AG20443 (cell line): ENCODE results near the gene RAB40B.

Experiments used
- DNase-seq: peaks from one replicate; pipeline ENCODE4 v3.0.0; 2012; ENCODE audit warnings: low spot score, mixed read lengths

The RAB40B gene

GRCh38 chr17:82649501-82650261, 48.8 kb downstream of the RAB40B start:
- no peak for DNase-seq

GRCh38 chr17:82648742-82649331, 49.7 kb downstream of the RAB40B start:
- DNase-seq = peak; percentile 74

- DNase-seq = peak; percentile 99
These were observed 50.3 kb downstream of the RAB40B start, which contains the start of gene WDR45B for GRCh38 chr17:82648165-82648668. WDR45B (minus strand) TSS chr17:82648444; CDS start chr17:82648340, 104 bp downstream.

DNA sequence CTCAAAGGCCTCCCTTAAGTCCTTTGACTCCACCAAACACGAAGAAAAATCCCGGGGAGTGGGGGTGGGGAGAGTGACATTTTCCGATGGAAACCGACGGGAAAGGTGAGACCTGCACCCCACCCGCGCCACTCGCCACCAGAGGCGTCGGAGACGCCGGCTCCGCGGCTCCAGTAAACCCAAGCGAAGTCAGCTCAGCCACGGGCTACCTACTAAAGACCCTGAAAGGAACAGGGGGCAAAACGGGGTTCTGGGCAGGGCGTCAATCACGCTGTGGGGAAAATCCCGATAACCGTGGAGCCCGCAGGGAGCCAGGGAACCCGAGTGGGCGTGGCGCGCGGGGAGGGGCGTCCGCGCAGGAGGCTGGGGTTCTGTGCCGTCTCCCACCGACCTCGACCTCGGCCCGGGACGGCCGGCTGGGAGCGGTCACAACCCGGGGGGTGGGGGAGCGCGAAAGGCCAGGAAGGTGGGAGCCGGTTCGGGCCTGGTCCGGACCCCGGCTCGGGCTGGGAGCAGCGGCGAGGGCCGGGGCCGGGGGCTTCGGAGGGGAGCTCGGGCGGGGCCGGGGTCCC, 50.8 kb downstream of the RAB40B start:
- DNase-seq = peak; percentile 73

DNA sequence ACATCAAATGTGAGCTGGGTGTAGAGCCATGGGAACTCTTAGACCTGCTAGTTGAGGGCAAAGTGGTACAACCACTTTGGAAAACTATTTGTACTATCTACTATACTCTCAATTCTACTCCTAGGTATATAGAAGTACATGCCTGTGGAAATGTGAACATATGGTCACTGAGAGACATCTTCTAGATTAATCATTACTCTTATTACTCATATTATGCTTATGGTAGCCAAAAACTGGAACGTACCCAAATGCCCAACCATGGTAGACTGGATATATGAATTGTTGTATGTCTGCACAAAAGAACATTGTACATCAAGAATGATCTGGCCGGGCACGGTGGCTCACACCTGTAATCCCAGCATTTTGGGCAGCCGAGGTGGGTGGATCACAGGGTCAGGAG, 53.0 kb downstream of the RAB40B start:
- no peak for DNase-seq

GRCh38 chr17:82644148-82644547, 54.4 kb downstream of the RAB40B start:
- no peak for DNase-seq

DNA sequence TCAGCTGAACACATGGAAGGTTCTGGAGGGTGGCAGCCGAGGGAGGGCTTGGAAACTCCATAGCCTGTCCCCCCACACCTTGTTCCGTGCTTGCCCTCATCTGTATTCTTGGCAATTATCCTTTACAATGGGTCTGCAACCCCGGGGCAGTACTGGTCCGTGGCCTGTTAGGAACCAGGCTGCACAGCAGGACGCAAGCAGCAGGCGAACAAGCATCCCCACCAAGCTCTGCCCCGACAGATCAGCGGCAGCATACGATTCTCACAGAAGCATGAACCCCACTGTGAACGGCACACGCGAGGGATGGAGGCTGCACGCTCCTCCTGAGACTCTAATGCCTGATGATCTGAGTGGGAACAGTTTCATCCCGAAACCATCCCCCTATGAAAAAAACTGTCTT, 56.5 kb downstream of the RAB40B start:
- no peak for DNase-seq

DNA sequence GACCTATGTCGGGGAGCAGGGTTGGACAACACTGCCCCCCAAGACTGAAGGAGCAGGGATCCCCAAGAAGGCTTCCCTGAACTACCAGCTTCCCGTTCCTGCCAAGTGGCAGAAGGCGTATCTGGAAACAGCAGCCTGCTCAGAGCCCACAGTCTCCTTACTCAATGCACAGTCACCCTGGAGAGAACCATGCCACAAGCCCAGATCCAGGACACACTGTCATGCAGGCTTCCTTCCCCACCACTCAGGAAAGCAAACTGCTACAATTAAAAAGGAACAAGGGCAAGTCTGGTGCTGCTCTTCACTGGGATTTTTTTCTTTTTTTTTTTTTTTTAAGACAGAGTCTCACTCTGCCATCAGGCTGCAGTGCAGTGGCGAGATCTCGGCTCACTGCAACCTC, 58.5 kb downstream of the RAB40B start:
- no peak for DNase-seq

GRCh38 chr17:82639628-82640027, 58.9 kb downstream of the RAB40B start:
- no peak for DNase-seq

DNA sequence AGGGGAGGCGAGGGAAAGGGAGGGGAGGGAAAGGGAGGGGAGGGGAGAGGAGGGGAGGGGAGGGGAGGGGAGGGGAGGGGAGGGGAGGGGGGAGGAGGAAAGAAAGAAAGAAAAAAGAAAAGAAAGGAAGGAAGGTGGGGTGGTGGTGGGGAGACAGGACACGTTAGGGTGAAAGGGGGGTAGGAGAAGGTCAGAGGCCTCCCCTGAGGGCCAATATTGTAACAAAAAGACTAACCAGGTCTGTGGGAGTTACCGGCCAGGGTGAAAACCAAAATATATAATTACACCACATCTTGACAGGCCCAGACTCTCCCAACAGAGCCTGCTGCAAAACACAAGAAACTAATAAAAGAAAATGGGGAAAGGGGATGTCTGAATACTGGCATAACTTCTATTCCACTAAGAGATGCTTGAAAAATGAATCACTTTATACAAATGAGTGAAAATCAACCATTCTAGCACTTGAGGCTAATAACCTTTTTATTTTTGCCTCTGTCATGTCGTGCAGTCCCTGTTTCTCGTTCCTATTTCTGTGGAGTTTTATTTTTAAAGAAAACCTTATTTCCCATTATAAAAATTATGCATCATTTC, 60.2 kb downstream of the RAB40B start:
- DNase-seq = no peak

DNA sequence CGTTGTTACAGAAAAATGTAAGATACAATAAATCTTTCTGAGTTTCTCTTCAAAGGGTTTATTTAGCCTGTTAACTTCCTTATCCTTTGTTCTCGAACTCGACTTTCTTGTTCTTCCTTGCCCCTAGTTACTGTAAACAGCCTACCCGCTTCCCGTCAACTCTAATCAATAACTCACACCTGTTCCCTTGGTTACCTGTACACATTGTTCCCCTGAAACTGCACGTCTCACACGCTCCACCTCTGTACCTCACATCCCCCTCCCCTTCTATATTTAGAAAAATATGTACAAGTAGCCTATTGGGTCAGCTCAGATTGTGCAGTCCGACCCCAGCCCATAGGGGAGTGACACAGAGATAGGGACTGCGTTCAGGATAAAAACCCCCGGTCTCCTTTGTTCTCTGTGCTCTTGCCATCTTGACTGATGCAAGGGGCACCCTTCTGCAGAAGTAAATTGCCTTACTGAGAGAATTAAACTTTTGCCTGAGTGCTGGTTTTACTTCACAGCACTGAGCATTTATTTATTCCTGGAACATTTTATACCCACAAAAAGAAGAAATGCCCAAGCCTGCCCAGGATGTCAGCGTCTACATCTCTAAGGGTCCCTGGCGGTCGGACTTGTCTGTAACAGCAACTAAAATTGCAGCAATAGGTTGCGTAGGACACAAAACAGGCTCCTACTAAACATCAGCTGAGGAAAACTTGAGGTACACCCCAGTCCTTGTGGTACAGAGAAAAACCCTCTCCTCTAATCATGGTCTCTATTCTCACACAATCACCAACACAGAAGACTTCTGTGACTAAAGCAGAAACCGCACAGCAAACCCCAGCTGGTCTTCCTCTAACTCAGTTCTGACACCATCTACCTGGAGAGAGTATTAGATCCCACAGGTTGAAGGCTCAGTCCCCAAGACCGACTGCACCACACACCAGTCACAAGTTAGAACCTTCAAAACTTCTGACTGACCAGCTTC, 61.6 kb downstream of the RAB40B start:
- DNase-seq = no peak

DNA sequence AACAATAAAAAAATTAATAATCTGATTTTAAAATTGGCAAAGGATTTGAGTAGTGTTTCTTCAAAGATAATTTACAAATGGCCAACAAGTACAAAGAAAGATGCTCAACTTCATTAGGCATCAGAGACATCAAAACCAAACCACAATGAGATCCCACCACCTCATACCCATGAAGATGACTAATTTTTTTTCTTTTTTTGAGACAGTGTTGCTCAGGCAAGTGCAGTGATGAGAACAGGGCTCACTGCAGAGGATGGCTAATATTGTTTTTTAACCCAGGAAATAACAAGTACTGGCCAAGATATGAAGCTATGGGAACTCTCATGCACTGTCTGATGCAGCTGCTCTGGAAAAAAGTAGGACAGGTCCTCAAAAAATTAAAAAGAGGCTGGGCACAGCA, 65.2 kb downstream of the RAB40B start:
- no peak for DNase-seq

- DNase-seq = no peak
These were observed 66.0 kb downstream of the RAB40B start for GRCh38 chr17:82632451-82632850.

DNA sequence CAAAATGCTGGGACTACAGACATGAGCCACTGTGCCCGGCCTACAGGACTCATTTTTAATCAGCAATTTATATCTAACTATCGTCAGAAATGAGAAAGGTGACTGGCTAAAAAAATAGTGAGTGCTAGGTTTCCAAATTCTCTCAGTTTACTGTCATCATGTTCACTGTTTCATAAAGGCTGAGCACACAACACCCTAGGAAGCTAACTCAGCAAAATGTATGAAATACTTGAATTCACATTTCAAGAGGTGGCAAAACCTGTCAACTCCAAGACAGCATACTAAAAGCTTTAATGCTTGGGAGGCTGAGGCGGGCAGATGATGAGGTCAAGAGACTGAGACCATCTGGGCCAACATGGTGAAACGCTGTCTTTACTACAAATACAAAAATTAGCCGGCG, 67.0 kb downstream of the RAB40B start:
- DNase-seq = no peak

- no peak for DNase-seq
These were observed 68.3 kb downstream of the RAB40B start for GRCh38 chr17:82630212-82630611.

DNA sequence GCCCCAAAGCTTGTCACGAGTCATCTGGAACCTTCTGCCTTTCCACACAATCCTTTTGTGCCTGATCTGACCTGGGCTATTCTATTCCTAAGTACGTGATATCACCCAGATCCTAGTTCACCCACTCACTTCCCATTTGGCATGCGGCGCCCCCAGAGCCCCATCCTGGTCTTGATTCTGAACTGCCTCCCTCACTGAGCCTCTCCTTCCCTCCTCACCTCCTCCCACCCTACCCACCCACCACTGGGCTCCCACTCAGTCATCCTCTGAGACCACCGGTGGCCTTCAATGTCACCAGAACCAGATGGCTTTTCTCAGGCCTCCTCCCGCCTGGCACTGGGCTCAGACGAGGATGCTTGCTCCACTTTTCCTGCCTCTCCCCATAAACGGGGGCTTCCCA, 68.8 kb downstream of the RAB40B start:
- DNase-seq = no peak

DNA sequence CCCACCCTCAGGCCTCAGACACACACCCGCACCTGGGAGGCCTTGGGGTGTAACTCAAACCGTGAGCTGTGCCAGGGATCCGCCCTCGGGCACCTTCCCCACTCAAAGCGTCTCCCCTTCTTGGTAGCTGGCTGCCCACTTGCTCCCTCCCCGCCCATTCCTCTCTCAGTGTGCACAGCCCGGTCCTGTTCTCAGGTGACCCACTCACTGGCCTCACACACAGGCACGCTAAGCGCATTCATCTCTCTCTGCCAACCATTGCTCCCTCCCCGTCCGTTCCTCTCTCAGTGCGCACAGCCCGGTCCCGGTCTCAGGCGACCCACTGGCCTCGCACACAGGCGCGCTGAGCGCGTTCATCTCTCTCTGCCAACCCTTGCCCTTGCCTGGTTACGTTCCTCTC, 71.1 kb downstream of the RAB40B start:
- DNase-seq = no peak

GRCh38 chr17:82623707-82624106, 74.8 kb downstream of the RAB40B start:
- no peak for DNase-seq

DNA sequence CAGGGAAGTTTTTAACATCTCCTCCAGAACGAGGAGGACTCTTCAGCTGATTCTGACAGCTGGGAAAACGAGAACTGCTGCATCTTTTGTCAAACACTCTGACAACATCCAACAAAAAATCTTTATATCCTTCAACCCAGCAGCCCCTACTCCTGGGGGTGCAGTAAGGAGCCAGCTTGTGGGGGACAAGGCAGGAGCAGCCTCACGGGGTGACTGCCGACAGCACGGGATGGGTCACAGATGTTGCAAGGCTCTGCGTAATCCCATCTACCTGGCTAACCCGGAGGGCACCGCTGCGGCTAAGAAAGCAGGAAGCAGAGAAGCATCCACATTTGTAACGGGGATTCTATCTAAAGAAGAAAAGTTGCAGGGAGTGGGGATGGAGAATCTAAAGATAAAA, 78.9 kb downstream of the RAB40B start:
- DNase-seq = no peak

DNA sequence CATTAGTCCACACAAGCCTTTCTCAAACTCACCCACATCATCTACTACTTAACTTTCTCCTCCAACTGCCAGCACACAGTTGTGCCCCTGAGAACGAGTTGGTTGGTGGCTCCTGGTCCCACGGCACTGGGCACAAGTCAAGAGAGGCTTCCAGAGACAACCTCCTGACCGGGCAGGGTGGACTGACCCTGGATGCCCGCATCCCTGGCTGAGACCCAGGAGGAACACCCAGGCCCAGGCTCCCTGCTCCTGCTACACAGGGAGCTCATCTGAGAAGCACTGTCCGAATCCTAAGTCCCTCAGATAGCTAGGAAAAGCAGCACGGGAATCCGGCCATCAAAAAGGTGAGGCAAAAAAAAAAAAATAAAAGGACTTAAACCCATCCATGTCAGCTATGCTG, 79.3 kb downstream of the RAB40B start:
- no peak for DNase-seq

DNA sequence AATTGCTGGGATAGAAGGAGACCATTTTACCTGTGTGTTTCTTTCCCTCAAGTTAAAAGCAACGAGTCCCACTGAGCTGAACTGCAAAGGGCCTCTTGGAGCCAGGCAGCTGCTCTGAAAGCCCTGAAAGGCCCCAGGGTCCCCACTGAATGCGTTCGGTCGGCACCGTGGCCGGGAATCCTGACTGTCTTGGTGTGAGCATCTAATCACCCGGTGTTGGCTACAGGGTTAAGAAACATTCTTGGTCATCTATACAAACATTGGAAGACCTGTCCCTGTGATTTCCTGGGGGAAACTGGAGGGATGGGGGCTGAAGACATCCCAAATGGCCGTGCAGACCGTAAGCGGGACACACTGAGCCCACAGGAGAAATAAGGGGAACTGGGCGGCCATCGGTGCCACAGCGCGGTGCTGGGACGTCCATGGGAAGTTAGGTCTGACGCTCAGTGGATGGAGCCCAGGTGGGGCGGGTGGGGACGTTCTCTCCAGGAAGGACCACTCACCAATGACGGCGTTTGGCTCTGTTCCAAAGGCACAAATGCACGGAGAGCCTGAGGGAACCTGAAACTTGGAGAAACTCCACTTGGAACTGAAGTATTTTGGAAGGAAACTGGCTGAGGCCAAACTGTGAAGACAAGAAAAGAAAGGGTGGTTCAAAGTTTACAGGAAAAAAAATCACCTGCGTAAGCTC, 82.3 kb downstream of the RAB40B start:
- DNase-seq = no peak
